Keratinocyte (primary cell): ENCODE data around the gene CDC42EP3. TPM values are rescaled to one million over a fixed set of nuclear protein-coding genes. Genes with fewer than 3 reads are reported as not detected.

Experiments
- DNase-seq: peaks from one replicate; pipeline ENCODE4 v3.0.0-alpha.2; 2011; ENCODE audit warnings: low read depth, missing footprints, low spot score
- FAIRE-seq: peaks from 2 replicates; lab custom pipeline; 2011; peaks lifted over from hg19 to GRCh38; lab: Jason Lieb, UNC
- H2AFZ ChIP-seq: 2 replicates; pipeline ENCODE4 v1.6.0; 2012; ENCODE audit warnings: low read length, control low read depth, inconsistent platforms; ENCODE audit not compliant: control insufficient read depth
- H3K27ac ChIP-seq: 2 replicates; pipeline ENCODE4 v1.5.1; 2011; ENCODE audit warnings: low read length; ENCODE audit not compliant: control insufficient read depth, insufficient read depth
- H3K27me3 ChIP-seq: 3 replicates; pipeline ENCODE4 v1.6.0; 2011; ENCODE audit warnings: low read length; ENCODE audit not compliant: control insufficient read depth, insufficient read depth; ENCODE audit errors: extremely low read depth
- H3K36me3 ChIP-seq, 2 experiments: 2 replicates in 1 of 2; 3 replicates in 1 of 2; pipeline ENCODE4 v1.5.1; 2011; ENCODE audit warnings: low read length in 2 of 2, mild to moderate bottlenecking in 1 of 2; ENCODE audit not compliant: control insufficient read depth in 2 of 2, insufficient read depth in 2 of 2; ENCODE audit errors: extremely low read depth in 1 of 2
- H3K4me1 ChIP-seq: 3 replicates; pipeline ENCODE4 v1.5.1; 2011; ENCODE audit warnings: low read length; ENCODE audit not compliant: control insufficient read depth, insufficient read depth; ENCODE audit errors: extremely low read depth
- H3K4me2 ChIP-seq: 3 replicates; pipeline ENCODE4 v1.6.0; 2011; ENCODE audit warnings: low read depth, low read length; ENCODE audit not compliant: control insufficient read depth, insufficient read depth; ENCODE audit errors: extremely low read depth
- H3K4me3 ChIP-seq, 3 experiments: fragments of 200-600 bp in 1 of 3; sonication (generic) in 1 of 3; 2 replicates in 2 of 3; 3 replicates in 1 of 3; pipeline ENCODE4 v1.5.1; 2011 to 2016; ENCODE audit warnings: low read length in 3 of 3, mild to moderate bottlenecking in 3 of 3, control low read depth in 2 of 3, inconsistent platforms in 1 of 3, low read depth in 1 of 3, mixed read lengths in 1 of 3, mixed run types in 1 of 3, moderate library complexity in 1 of 3; ENCODE audit not compliant: control insufficient read depth in 2 of 3, insufficient read depth in 2 of 3; ENCODE audit errors: extremely low read depth in 1 of 3
- H3K79me2 ChIP-seq: 2 replicates; pipeline ENCODE4 v1.6.0; 2012; ENCODE audit warnings: low read length; ENCODE audit not compliant: control insufficient read depth, insufficient read depth
- H3K9ac ChIP-seq: 3 replicates; pipeline ENCODE4 v1.6.0; 2011; ENCODE audit warnings: low read length; ENCODE audit not compliant: control insufficient read depth, insufficient read depth; ENCODE audit errors: extremely low read depth
- H3K9me1 ChIP-seq: 3 replicates; pipeline ENCODE4 v1.6.0; 2011; ENCODE audit warnings: low read length; ENCODE audit not compliant: control insufficient read depth, insufficient read depth; ENCODE audit errors: extremely low read depth
- H3K9me3 ChIP-seq: 2 replicates; pipeline ENCODE4 v1.5.1; 2012; ENCODE audit warnings: low read depth, low read length; ENCODE audit not compliant: control insufficient read depth
- H4K20me1 ChIP-seq: 3 replicates; pipeline ENCODE4 v1.6.0; 2011; ENCODE audit warnings: low read length; ENCODE audit not compliant: control insufficient read depth, insufficient read depth; ENCODE audit errors: extremely low read depth
- EZH2 ChIP-seq: IDR thresholded peaks from one replicate; pipeline ENCODE4 v1.6.1; 2012; ENCODE audit warnings: inconsistent platforms, mild to moderate bottlenecking, low read length, moderate library complexity
- dilution Hi-C: fragments of 300-500 bp; cut with MboI; formaldehyde crosslinking; loops from one replicate; pipeline ENCODE4 v1.7.0; 2020; ENCODE audit warnings: low sequenced_read_pairs; ENCODE audit not compliant: extremely low pct_ligation_motif_present
- polyA plus RNA-seq, 5 experiments: library from polyadenylated mRNA; depleted of rRNA in 3 of 5; stranded (reverse) in 3 of 5; stranded (forward) in 1 of 5; unstranded in 1 of 5; fragments of >200 nt; gene quantifications; 1 replicate in 1 of 5; 2 replicates in 3 of 5; 3 replicates in 1 of 5; pipeline versions ENCODE4 v1.2.1 to v1.2.3, GENCODE V29; 2011 to 2012; ENCODE audit warnings: missing spikeins in 2 of 5, low read depth in 1 of 5, low replicate concordance in 1 of 5
- TF ChIP-seq, protein P1 (sequence below), 3 experiments: IDR thresholded peaks in 1 of 3; conservative IDR thresholded peaks in 1 of 3; optimal IDR thresholded peaks in 1 of 3; 2 replicates in 2 of 3; 3 replicates in 1 of 3; pipeline versions ENCODE3 to v1.5.1; 2011; ENCODE audit warnings: low read length in 3 of 3, mild to moderate bottlenecking in 3 of 3, moderate library complexity in 2 of 3, control low read depth in 1 of 3, inconsistent platforms in 1 of 3; ENCODE audit not compliant: insufficient read depth in 2 of 3; ENCODE audit errors: extremely low read depth in 1 of 3

CDC42EP3 gene
- polyA plus RNA-seq, 1 donor (not counting 4 experiments of a cell fraction or from before 2014, with no cell fraction given), result 34.6 TPM

DNA sequence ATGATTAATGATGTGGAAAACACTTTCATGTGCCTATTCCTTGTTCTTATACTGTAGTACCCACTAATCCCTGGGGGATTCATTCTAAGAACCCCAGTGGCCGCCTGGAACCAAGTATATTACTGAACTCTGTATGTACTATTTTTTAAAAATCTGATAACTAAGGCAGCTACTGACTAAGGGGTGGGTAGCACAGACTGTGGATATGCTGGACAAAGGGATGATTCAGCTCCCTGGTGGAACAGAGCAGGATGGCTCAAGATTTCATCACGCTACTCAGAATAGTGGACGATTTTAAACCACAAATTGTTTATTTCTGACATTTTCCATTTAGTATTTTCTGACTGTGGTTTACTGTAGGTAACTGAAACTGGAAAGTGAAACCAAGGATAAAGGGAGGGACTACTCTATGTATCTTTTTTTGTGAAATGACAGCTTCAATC is 41.8 kb upstream of the CDC42EP3 start:
- H3K27ac ChIP-seq, result peak overlapping the region; percentile 28
- DNase-seq, result no peak
- H3K4me1 ChIP-seq, result peaks cover 15% of the 10 kb centered on the region
- H3K36me3 ChIP-seq, result no peaks in the 10 kb centered on the region
- H3K79me2 ChIP-seq, result no peaks in the 10 kb centered on the region
- H3K9me3 ChIP-seq, result no peaks in the 10 kb centered on the region
- H3K4me2 ChIP-seq, result peak overlapping the region; percentile 23
- peak; percentile 65 for FAIRE-seq
- no peak overlapping the region for H3K4me3 ChIP-seq
- no peak for TF ChIP-seq EZH2
- TF ChIP-seq, protein P1, sequence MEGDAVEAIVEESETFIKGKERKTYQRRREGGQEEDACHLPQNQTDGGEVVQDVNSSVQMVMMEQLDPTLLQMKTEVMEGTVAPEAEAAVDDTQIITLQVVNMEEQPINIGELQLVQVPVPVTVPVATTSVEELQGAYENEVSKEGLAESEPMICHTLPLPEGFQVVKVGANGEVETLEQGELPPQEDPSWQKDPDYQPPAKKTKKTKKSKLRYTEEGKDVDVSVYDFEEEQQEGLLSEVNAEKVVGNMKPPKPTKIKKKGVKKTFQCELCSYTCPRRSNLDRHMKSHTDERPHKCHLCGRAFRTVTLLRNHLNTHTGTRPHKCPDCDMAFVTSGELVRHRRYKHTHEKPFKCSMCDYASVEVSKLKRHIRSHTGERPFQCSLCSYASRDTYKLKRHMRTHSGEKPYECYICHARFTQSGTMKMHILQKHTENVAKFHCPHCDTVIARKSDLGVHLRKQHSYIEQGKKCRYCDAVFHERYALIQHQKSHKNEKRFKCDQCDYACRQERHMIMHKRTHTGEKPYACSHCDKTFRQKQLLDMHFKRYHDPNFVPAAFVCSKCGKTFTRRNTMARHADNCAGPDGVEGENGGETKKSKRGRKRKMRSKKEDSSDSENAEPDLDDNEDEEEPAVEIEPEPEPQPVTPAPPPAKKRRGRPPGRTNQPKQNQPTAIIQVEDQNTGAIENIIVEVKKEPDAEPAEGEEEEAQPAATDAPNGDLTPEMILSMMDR (optimal IDR thresholded peaks at IDR 0.05 in 1 of 3, IDR thresholded peaks at IDR 0.05 in 1 of 3, conservative IDR thresholded peaks at IDR 0.05 in 1 of 3; ENCODE audit: extremely low read depth in 1 of 3, insufficient read depth in 2 of 3, low read length in 3 of 3), result no peak
- H4K20me1 ChIP-seq, result no peaks in the 10 kb centered on the region
- no peak overlapping the region for H3K9ac ChIP-seq
- H3K9me1 ChIP-seq, result no peaks in the 10 kb centered on the region
- no peaks in the 10 kb centered on the region for H3K27me3 ChIP-seq
- dilution Hi-C loops, result no loop called here
- H2AFZ ChIP-seq, result no peak overlapping the region

GRCh38 chr2:37711831-37712230 is 40.4 kb upstream of the CDC42EP3 start:
- Histone ChIP-seq H3K4me1 (peaks cover 15% of the 10 kb centered on the region), H3K27ac (no peak overlapping the region), H3K4me2 (peak overlapping the region; percentile 73), H3K9me1 (no peaks in the 10 kb centered on the region), H3K4me3 (no peak overlapping the region), H4K20me1 (no peaks in the 10 kb centered on the region), H3K9ac (no peak overlapping the region), H2AFZ (no peak overlapping the region), H3K27me3 (no peaks in the 10 kb centered on the region), H3K9me3 (no peaks in the 10 kb centered on the region), H3K79me2 (no peaks in the 10 kb centered on the region), H3K36me3 (no peaks in the 10 kb centered on the region)
- TF ChIP-seq, protein P1 (optimal IDR thresholded peaks at IDR 0.05 in 1 of 3, IDR thresholded peaks at IDR 0.05 in 1 of 3, conservative IDR thresholded peaks at IDR 0.05 in 1 of 3; ENCODE audit: extremely low read depth in 1 of 3, insufficient read depth in 2 of 3, low read length in 3 of 3), result no peak
- TF ChIP-seq EZH2, result no peak
- FAIRE-seq, result no peak
- peak; percentile 48 for DNase-seq
- dilution Hi-C loops, result no loop called here
